ENCODE measurements around the gene KLF15. TPM values are rescaled to one million over a fixed set of nuclear protein-coding genes. Genes with fewer than 3 reads are reported as not detected.
"Not testable (repeated sequence)": the region's sequence is repeated elsewhere in the genome, so short reads cannot be mapped to it uniquely, and the experiment has no call there.

KLF15 gene
- total RNA-seq, 1 experiment from 2014 or later, result 8.7 TPM

GRCh38 chr3:126339466-126339865 is 17.7 kb downstream of the KLF15 start:
- no peak for DNase-seq (ENCODE audit: low spot score)
- in situ Hi-C loops (cut with HindIII; ENCODE audit: low sequenced_read_pairs), result no loop called here

DNA sequence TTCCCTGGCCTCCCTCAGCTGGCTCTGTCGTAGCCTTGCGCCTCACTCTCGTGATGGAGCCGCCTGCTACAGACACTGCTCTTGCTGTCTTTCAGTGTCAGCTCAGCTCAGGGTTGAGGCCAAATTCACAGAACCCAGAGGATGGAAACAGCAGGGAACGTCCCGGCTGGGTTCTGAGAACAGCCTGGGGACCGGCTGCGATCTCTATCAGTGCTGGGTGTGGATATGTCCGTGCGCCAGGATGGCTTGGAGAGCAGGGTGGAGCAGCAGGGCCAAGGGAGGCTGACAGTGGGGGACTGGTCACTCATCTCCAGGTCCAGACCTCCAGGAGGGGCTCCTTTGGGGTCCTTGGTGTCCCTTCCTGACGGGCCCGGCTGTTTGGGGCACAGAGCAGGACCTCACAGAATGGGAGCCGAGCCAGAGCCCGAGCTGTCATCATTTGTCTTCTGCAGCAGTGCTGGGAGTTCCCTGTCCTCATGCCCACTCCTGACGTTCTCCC is 18.4 kb downstream of the KLF15 start:
- DNase-seq (ENCODE audit: low spot score), result no peak

DNA sequence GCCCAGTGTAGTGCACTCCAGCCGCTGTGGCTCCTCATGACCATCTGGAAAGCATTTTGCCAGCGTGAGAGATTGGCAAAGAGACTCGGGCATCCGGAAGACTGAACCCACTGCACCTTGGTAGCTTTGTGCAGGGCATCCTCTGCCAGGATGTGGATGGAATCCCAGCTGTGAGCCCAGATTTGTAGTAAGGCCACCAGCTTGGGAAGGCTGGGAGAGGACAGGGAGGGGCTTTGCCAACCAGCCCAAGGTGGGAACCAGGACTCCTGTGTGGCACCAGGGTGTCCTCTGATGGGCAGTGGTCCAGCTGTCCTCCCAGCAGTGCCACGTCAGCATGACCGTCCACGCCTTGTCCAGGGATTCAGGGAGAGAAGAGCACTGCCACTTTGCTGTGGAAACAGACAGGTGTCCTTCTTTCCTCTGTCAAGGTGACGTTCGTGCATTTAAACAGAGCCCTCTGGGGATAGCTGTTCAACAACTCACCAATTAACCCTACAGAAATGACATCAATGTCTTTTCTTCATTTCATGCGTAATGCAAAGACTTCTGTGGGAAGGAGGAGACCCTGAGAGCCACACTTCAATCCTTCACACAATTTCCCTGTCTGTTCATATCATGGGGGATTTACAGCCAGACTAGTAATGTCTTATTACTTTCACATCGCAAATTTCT is 19.1 kb downstream of the KLF15 start:
- in situ Hi-C loops (cut with HindIII; ENCODE audit: low sequenced_read_pairs), result no loop called here
- DNase-seq (ENCODE audit: low spot score), result no peak

More for the DNA sequence above, 18.4 kb downstream of the KLF15 start:
- in situ Hi-C loops (cut with HindIII; ENCODE audit: low sequenced_read_pairs), result no loop called here

- in situ Hi-C loops (cut with HindIII; ENCODE audit: low sequenced_read_pairs); DNase-seq (ENCODE audit: low spot score): not testable (repeated sequence)
Observed at GRCh38 chr3:126331812-126332336, 25.3 kb downstream of the KLF15 start.

DNA sequence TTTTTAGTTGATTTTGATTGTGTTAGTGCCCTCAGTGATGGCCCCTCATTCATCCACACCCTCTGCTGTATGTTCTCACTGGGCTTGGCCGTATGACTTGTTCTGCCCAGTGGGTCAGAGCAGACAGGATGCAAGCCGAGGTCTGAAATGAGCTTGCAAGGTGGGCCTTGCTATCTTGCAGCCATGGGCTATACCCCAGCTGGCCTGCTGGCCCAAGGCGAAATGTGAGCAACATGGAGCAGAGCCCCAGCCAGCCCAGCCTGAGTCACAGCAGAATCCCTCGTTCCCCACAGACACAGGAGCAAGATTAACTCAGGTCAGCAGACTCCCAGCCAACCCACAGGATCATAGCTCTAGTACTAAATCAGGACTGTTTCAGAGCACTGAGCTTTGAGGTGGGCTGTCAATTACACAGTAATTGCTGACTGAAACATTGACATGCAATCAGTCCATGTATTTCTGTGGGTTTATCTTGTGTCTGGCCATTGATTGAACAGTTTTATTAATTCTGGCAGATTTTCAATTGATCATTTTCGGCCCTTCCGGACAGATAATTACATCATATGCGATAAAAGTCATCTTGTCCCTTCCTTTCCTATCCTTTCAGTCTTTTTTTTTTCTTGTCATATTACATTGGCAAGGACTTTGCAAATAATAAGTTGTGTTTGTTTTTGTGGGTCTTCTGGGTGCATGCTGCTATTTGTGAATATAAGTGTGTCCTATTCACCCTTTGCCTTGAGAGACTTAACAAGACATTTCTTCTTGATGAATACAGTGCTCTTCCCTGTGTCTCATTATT is 27.1 kb downstream of the KLF15 start:
- no peak for DNase-seq (ENCODE audit: low spot score)
- in situ Hi-C loops (cut with HindIII; ENCODE audit: low sequenced_read_pairs), result no loop called here

DNA sequence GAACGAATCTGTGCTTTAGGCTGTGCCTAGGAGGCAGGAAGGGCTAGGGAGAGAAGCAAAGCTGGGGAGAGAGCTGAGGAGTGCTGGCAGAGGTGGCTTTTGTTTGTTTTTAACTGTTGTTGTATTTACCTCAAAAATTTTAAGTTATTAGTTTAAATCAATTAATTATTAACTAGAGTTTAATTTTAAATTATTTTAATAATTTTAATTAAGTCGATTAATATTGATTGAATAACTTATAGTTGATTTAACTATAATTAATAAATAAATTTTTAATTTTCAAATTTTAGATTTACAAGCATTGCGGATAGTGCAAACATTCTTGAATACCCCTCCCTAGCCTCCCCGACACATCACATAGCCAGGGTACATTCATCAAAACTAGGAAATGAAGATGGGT is 30.6 kb downstream of the KLF15 start:
- no peak for DNase-seq (ENCODE audit: low spot score)
- in situ Hi-C loops (cut with HindIII; ENCODE audit: low sequenced_read_pairs), result no loop called here

DNA sequence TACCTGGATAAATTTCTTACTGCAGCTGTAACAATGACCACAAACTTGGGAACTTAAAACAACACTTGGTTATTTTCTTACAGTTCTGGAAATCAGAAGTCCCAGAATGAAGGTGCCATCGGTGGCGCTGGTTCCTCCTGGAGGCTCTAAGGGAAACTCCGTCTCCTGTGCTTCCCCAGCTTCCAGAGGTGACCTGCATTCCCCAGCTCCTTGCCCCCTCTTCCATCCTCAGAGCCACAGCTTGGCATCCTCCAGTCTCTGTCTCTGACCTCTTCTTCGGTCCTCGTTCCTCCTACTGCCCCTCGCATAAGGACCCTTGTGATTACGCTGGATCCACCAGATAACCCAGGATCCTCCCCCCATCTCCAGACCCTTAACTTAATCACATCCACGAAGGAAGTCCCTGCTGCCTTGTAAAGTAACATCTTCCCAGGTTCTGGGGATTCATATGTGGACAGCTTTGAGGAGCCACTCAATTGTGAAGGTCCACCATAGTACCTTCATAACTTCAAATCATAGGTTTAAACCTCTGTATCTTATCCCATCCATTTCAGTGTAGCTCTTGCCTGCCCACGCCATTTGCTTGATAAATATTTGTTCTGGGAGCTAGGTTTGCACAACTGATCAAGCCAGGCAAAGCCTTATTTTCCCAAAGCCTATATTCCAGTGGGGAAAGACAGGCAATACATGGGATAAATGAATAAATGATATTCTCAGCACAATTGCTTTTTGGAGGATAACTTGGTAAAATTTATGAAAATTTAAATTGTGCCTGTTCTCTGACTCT is 34.8 kb downstream of the KLF15 start:
- in situ Hi-C loops (cut with HindIII; ENCODE audit: low sequenced_read_pairs), result no loop called here
- DNase-seq (ENCODE audit: low spot score), result no peak

GRCh38 chr3:126321490-126321889 is 35.7 kb downstream of the KLF15 start:
- DNase-seq (ENCODE audit: low spot score), result no peak
- in situ Hi-C loops (cut with HindIII; ENCODE audit: low sequenced_read_pairs), result no loop called here

GRCh38 chr3:126320517-126321293 is 36.5 kb downstream of the KLF15 start:
- in situ Hi-C loops (cut with HindIII; ENCODE audit: low sequenced_read_pairs), result no loop called here
- no peak for DNase-seq (ENCODE audit: low spot score)

- in situ Hi-C loops (cut with HindIII; ENCODE audit: low sequenced_read_pairs), result no loop called here
- DNase-seq (ENCODE audit: low spot score), result no peak
Observed at GRCh38 chr3:126319701-126320295, 37.4 kb downstream of the KLF15 start.

DNA sequence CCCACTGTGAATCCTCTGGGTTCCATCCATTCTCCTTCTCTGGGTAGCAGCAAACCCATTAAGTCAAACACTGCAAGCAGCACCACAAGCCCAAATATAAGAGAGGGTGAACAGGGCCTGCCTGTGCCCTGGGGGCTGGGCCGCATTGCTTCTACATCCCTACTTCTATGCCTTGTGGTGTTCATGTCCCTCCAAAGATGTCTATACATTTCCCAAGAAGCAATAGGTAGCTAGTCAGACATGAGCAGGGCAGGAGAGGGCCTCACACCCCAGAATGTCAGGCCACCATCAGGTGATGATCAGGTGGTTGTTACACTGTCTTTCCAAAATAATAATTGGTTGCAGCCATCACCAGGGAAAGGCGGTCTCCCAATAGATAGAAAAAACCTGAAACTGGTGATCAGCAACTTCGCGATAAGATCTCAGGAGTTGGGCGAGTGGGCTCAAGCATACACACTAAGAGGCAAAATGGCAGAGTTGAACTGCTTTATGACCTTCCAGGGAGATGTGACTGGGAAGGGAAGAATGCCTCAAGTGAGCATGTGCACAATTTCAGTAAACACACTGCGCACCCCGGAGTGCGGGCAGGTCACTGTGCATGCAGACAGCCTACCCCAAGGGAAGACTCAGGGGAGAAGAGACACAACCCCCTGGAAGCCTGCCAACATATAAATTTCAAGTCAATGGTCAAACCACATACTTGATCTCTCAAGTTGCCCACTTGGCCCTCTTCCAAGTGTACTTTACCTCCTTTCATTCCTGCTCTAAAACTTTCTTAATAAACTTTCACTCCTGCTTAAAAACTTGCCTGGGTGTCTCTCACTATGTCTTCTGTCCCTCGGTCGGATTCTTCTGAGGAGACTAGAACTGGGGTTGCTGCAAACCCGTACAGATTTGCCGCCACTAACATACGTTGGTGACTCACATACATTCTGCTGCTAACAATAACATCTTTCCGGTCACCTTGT is 39.9 kb downstream of the KLF15 start:
- no peak for DNase-seq (ENCODE audit: low spot score)
- in situ Hi-C loops (cut with HindIII; ENCODE audit: low sequenced_read_pairs), result no loop called here

GRCh38 chr3:126316501-126316939 is 40.7 kb downstream of the KLF15 start:
- in situ Hi-C loops (cut with HindIII; ENCODE audit: low sequenced_read_pairs), result no loop called here
- no peak for DNase-seq (ENCODE audit: low spot score)

- no peak for DNase-seq (ENCODE audit: low spot score)
- in situ Hi-C loops (cut with HindIII; ENCODE audit: low sequenced_read_pairs), result no loop called here
Observed at GRCh38 chr3:126316031-126316461, 41.2 kb downstream of the KLF15 start.

DNA sequence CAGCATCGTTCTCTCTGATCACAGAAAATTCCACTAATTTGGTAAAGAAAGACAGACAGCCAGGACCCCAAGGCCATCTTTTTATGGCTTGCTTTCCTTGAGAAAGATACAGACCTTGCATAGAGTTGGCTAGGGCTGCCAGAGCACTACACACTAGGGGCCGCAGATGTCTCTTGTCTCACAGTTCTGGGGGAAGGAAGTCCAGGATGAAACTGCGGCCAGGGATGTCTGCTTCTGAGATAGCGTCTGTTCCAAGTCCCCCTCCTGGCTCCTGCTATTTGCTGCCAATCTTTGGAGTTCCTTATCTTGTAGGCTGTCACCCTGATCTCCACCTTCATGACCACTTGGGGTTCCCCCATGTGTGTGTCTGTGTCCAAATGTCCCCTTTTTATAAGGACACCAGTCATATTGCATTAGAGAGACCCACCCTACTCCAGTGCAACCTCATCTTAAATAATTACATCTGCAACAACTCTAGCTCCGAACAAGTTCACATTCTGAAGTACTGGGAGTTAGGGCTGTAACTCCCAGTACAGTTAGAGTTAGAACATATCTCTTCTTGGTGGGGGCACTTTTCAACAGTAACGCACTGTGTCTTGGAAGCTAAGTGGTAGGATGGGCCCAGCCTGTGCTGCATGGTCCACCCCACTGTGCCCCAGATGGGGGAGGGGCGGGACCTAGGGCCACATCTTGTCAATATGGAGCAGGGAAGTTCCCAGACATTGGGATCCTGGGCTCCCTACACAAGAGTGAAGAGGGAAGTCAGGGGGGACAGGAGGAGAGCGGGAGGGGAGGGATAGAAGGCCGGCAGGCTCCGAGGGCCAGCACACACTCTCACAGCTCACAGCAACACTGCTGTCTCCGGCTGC is 42.2 kb downstream of the KLF15 start:
- no peak for DNase-seq (ENCODE audit: low spot score)
- in situ Hi-C loops (cut with HindIII; ENCODE audit: low sequenced_read_pairs), result no loop called here

DNA sequence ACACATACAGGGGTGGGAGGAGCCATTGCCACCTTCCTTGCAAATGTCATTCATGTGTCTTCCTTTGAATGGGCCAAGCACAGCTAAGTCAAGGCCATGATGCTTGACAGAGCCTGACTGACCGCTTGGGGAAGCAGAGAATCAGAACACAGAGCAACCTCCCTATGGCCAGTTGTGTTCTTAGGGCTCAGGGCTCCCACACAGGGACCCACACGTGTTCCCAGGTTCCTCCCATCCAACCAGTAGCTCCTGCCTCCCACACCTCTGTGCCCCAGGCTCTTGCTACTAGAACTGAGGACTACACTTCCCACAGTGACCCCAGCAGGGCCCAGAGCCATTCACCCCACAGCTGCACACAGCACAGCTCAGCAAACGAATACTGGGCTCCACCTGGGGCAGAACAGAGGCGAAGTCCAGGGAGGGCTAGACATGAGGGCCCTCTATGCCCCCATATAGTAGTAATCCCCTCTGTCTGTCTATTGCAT is 42.9 kb downstream of the KLF15 start:
- in situ Hi-C loops (cut with HindIII; ENCODE audit: low sequenced_read_pairs), result no loop called here
- no peak for DNase-seq (ENCODE audit: low spot score)

DNA sequence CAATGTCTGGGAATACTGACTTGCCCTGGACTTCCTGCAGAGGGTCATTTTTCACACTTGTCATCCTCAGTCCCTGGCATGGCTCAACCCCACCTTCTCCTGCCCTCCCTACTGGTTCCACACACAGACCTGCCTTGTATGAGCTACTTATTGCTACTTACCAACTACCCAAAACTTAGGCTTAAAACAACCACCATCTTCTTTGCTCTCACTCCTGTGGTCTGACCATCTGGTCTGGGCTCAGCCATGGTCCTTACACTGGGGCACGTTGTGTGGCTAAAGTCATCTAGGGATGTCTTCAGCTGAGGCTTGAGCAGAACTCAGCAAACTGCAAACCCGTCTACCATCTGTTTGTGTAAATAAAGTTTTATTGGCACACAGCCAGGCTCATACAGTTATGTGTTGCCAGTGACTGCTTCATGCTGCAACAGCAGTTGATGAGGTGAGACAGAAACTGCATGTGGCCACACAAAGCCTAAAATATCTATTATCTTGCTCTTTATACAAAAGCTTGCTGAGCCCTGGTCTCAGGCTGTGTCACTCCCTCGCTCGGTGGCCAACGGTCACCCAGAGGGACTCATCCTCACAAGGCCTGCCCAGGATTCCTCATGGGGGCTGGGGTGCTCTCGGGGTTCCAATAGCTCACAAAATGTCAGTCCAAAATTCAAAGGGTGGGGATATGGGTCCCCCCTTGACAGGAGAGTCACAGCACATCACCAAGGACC is 43.5 kb downstream of the KLF15 start:
- DNase-seq (ENCODE audit: low spot score), result no peak
- in situ Hi-C loops (cut with HindIII; ENCODE audit: low sequenced_read_pairs), result no loop called here
